Ishikawa (cell line): Measurements from ENCODE around the gene GUSB.

Source experiments
- MAX ChIP-seq: IDR thresholded peaks from 2 replicates; pipeline ENCODE4 v1.6.1; 2012
- TAF1 ChIP-seq: IDR thresholded peaks from 2 replicates; pipeline ENCODE4 v1.6.1; 2012; ENCODE audit warnings: low read depth, mild to moderate bottlenecking

- TF ChIP-seq TAF1 (no peak), MAX (no peak)
Measured at GRCh38 chr7:65931685-65932084, 50.3 kb downstream of the GUSB start.
